Measurements from ENCODE around the gene RETREG3. TPM values are rescaled to one million over a fixed set of nuclear protein-coding genes. Genes with fewer than 3 reads are reported as not detected.

Gene RETREG3
- total RNA-seq, 1 experiment from 2014 or later, result 62.3 TPM

- DNase-seq (ENCODE audit: low spot score), result no peak
Observed at GRCh38 chr17:42531455-42532354, 77.5 kb downstream of the RETREG3 start.

DNA sequence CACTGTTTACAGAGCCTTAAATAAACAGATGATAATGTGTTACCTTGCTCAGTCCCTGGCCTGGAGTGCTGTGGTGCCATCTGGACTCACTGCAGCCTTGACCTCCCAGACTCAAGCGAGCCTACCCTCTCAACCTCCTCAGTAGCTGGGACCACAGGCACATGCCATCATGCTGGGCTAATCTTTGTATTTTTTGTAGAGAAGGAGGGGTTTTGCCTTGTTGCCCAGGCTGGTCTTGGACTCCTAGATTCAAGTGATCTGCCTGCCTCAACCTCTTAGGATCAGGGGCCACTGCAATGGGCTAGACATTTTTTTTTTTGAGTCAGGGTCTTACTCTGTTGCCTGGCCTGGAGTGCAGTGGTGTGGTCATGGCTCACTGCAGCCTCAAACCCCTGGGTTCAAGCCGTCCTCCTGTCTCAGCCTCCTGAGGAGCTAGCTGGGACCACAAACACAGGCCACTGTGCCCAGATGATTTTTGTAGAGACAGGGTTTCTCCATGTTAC lies 78.2 kb downstream of the RETREG3 start:
- DNase-seq (ENCODE audit: low spot score), result no peak

Other genes starting within 250 kb of the RETREG3 start
- 78.5 and 92.9 TPM in 2 replicates for gene STAT3, start 220.9 kb downstream of the RETREG3 start, total RNA-seq (2014; rRNA removed; shearing (Covaris generic))
- 569 and 659 TPM in 2 replicates for gene CAVIN1, start 186.1 kb downstream of the RETREG3 start, total RNA-seq (2014; rRNA removed; shearing (Covaris generic))
- gene ATP6V0A1, start 150.5 kb downstream of the RETREG3 start, total RNA-seq (2014; rRNA removed; shearing (Covaris generic)), result 23.4 and 24.1 TPM in 2 replicates
- gene NAGLU, start 73.1 kb downstream of the RETREG3 start, total RNA-seq (2014; rRNA removed; shearing (Covaris generic)), result 79.2 and 80.1 TPM in 2 replicates
- 1.3 and 1.6 TPM in 2 replicates for gene HSD17B1, start 56.5 kb downstream of the RETREG3 start, total RNA-seq (2014; rRNA removed; shearing (Covaris generic))
- 53.9 and 63.6 TPM in 2 replicates for gene COASY, start 47.2 kb downstream of the RETREG3 start, total RNA-seq (2014; rRNA removed; shearing (Covaris generic))
- 47.1 and 52.9 TPM in 2 replicates for gene MLX, start 42.3 kb downstream of the RETREG3 start, total RNA-seq (2014; rRNA removed; shearing (Covaris generic))
- 21.4 and 29.9 TPM in 2 replicates for gene PSMC3IP, start 31.6 kb downstream of the RETREG3 start, total RNA-seq (2014; rRNA removed; shearing (Covaris generic))
- gene TUBG1, start 309 bp upstream of the RETREG3 start, total RNA-seq (2014; rRNA removed; shearing (Covaris generic)), result 157 and 159 TPM in 2 replicates
- gene TUBG2, start 49.9 kb upstream of the RETREG3 start, total RNA-seq (2014; rRNA removed; shearing (Covaris generic)), result 21.8 and 34.1 TPM in 2 replicates
- gene PLEKHH3, start 67.6 kb upstream of the RETREG3 start, total RNA-seq (2014; rRNA removed; shearing (Covaris generic)), result 32.8 and 37.0 TPM in 2 replicates
- gene CCR10, start 72.5 kb upstream of the RETREG3 start, total RNA-seq (2014; rRNA removed; shearing (Covaris generic)), result 2.7 and 3.6 TPM in 2 replicates
- 19.2 and 20.8 TPM in 2 replicates for gene CNTNAP1, start 73.2 kb upstream of the RETREG3 start, total RNA-seq (2014; rRNA removed; shearing (Covaris generic))
- 7.2 and 10.3 TPM in 2 replicates for gene EZH1, start 135.7 kb upstream of the RETREG3 start, total RNA-seq (2014; rRNA removed; shearing (Covaris generic))
- not detected in 2 replicates for gene RAMP2, start 151.9 kb upstream of the RETREG3 start, total RNA-seq (2014; rRNA removed; shearing (Covaris generic))
- 174 and 181 TPM in 2 replicates for gene VPS25, start 164.1 kb upstream of the RETREG3 start, total RNA-seq (2014; rRNA removed; shearing (Covaris generic))
- 0.34 and 0.50 TPM in 2 replicates for gene WNK4, start 171.2 kb upstream of the RETREG3 start, total RNA-seq (2014; rRNA removed; shearing (Covaris generic))
- 112 and 122 TPM in 2 replicates for gene COA3, start 189.3 kb upstream of the RETREG3 start, total RNA-seq (2014; rRNA removed; shearing (Covaris generic))
- gene CNTD1, start 189.5 kb upstream of the RETREG3 start, total RNA-seq (2014; rRNA removed; shearing (Covaris generic)), result 0.03 and 0.29 TPM in 2 replicates
- 113 and 134 TPM in 2 replicates for gene BECN1, start 214.9 kb upstream of the RETREG3 start, total RNA-seq (2014; rRNA removed; shearing (Covaris generic))
- gene PSME3, start 224.0 kb upstream of the RETREG3 start, total RNA-seq (2014; rRNA removed; shearing (Covaris generic)), result 185 and 217 TPM in 2 replicates
- 0.10 TPM in 1 of 2 replicates, not detected in the other for gene AOC2, start 235.2 kb upstream of the RETREG3 start, total RNA-seq (2014; rRNA removed; shearing (Covaris generic))
- gene AOC3, start 241.8 kb upstream of the RETREG3 start, total RNA-seq (2014; rRNA removed; shearing (Covaris generic)), result 0.09 and 0.41 TPM in 2 replicates